Activated effector memory CD4-positive, alpha-beta T cell treated with anti-CD3 and anti-CD28 coated beads, Interleukin-2, amount 50 U/mL, for 16 hours (primary cell): ENCODE results near the gene NFKB2.

ENCODE experiments used
- DNase-seq: peaks from one replicate; pipeline ENCODE4 v3.0.0-alpha.2; 2020

NFKB2 gene

DNA sequence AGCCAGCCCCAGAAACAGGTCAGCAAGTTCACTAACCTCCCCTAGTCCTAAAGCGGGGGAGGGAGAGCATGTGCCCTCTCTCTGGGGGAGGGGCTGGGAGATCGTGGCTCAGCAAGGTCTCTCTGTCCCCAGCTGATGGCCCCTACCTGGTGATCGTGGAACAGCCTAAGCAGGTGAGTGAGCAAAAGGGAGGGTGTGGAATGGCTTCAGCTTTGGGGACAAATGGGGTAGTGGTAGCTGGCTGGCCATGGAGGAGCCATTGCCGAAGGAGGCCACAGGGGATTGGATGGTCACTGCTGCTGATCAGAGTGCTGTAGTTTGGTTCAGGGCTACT is 779 bp downstream of the NFKB2 start:
- no peak for DNase-seq

DNA sequence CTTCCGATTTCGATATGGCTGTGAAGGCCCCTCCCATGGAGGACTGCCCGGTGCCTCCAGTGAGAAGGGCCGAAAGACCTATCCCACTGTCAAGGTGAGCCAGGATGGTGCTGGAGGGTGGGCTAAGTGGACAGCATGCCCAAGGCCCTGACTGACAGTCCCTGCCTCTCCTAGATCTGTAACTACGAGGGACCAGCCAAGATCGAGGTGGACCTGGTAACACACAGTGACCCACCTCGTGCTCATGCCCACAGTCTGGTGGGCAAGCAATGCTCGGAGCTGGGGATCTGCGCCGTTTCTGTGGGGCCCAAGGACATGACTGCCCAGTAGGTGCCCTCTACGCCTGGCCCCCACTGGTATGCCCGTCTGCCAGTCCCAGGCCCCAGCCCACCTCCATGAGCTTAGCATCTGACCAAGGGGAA is 1.2 kb downstream of the NFKB2 start:
- DNase-seq: peak; percentile 62

DNA sequence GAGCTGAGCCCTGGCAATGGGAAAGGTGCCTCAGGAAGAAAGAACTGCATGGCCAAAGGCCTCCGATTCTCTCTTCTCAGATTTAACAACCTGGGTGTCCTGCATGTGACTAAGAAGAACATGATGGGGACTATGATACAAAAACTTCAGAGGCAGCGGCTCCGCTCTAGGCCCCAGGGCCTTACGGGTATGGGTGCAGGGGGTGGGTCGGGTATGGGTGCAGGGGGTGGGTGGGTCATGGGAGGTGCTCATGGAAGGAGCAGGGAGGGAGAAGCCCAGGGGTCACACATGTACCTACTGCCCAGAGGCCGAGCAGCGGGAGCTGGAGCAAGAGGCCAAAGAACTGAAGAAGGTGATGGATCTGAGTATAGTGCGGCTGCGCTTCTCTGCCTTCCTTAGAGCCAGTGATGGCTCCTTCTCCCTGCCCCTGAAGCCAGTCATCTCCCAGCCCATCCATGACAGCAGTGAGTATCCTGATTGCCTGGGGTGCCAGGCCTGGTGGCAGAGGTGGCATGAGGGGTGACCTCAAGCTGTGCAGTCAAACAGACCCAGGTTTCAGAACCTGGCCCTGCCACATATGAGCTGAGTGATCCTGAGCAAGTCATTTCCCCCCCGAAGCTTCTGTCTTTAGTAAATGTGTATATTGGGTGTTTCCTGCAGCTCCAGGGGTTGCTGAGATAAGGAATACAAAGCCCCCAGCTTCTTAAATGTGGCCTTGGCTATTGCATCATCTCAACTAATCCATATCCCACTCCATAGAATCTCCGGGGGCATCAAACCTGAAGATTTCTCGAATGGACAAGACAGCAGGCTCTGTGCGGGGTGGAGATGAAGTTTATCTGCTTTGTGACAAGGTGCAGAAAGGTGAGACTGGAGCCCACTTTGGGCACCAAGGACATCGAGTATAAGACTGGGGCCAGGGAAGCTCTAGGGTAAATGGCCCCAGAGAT is 2.0 kb downstream of the NFKB2 start:
- DNase-seq: peak; percentile 61

DNA sequence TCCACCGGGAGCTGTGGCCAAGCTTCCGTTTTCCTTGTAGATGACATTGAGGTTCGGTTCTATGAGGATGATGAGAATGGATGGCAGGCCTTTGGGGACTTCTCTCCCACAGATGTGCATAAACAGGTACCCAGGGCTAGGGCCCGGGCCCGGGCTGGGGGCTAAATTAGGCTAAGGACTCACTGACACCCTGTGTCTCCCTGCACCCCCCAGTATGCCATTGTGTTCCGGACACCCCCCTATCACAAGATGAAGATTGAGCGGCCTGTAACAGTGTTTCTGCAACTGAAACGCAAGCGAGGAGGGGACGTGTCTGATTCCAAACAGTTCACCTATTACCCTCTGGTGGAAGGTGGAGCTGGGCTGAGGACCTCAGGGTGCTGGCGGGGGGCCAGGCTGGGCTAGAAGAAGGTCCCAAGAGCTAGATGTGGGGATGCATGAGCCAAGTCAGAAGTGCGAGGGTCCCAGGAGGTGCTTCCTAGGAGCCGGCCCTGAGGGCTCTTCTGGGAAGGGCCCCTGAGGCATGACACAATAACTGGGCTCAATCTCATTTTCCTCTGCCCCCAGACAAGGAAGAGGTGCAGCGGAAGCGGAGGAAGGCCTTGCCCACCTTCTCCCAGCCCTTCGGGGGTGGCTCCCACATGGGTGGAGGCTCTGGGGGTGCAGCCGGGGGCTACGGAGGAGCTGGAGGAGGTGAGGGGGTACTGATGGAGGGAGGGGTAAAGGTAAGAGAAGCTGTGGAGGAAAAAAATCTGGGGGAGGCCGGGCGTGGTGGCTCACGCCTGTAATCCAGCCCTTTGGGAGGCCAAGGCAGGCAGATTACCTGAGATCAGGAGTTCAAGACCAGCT is 2.9 kb downstream of the NFKB2 start:
- peak; percentile 64 for DNase-seq

DNA sequence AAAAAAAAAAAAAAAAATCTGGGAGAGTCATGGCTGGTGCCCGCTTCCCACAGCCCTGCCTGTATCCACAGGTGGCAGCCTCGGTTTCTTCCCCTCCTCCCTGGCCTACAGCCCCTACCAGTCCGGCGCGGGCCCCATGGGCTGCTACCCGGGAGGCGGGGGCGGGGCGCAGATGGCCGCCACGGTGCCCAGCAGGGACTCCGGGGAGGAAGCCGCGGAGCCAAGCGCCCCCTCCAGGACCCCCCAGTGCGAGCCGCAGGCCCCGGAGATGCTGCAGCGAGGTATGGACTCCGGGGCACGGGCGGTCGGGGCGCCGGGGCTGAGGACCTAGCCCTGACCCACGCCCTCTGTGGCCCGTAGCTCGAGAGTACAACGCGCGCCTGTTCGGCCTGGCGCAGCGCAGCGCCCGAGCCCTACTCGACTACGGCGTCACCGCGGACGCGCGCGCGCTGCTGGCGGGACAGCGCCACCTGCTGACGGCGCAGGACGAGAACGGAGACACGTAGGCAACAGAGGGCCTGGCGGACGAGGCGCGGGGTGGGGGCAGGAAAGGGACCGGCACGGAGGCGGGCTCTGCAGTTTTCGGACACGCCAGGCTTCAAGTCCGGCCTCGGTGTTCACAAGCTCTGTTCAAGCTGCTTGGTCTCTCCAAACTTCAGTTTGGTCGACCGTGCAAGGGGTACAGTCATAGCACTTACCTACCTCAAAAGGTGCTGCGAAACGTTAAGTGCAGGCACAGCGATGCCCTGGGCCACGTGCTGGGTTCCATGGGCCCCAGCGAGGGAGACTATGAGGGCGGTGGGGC is 3.9 kb downstream of the NFKB2 start:
- DNase-seq: peak; percentile 96

DNA sequence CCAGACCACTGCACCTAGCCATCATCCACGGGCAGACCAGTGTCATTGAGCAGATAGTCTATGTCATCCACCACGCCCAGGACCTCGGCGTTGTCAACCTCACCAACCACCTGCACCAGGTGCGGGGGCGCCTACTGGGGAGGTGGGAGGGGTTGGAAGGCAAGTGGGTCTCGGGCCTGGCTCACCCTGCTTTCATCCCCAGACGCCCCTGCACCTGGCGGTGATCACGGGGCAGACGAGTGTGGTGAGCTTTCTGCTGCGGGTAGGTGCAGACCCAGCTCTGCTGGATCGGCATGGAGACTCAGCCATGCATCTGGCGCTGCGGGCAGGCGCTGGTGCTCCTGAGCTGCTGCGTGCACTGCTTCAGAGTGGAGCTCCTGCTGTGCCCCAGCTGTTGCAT is 4.6 kb downstream of the NFKB2 start:
- DNase-seq: no peak

DNA sequence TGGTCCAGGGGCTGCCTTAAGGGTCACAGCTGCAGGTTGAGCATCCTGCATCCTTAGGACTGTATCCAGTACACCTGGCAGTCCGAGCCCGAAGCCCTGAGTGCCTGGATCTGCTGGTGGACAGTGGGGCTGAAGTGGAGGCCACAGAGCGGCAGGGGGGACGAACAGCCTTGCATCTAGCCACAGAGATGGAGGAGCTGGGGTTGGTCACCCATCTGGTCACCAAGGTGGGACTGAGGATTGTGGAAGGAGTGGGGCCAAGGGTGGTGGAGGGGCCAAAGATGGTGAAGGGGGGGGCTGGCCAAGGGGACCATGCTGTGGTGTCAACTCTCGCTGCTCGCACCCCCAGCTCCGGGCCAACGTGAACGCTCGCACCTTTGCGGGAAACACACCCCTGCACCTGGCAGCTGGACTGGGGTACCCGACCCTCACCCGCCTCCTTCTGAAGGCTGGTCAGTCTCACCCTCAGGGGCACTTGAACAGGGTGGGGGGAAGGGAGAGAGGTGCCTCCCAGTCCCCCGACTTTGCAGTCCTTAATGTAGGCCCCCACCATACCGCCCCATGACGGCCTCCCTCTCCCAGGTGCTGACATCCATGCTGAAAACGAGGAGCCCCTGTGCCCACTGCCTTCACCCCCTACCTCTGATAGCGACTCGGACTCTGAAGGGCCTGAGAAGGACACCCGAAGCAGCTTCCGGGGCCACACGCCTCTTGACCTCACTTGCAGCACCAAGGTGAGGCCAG is 5.3 kb downstream of the NFKB2 start:
- DNase-seq: no peak

DNA sequence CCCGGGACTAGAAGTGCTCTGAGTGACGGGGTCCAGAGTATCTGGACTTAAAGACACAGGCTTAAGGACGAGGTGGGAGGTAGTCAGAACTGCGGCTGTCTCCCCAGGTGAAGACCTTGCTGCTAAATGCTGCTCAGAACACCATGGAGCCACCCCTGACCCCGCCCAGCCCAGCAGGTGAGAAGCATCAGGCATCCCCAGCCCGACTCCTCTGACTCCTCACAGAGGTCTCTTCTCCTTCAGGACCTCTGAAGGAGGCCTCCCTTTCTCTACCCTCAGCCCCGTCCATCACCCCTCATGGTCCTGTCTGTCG is 5.8 kb downstream of the NFKB2 start:
- no peak for DNase-seq

DNA sequence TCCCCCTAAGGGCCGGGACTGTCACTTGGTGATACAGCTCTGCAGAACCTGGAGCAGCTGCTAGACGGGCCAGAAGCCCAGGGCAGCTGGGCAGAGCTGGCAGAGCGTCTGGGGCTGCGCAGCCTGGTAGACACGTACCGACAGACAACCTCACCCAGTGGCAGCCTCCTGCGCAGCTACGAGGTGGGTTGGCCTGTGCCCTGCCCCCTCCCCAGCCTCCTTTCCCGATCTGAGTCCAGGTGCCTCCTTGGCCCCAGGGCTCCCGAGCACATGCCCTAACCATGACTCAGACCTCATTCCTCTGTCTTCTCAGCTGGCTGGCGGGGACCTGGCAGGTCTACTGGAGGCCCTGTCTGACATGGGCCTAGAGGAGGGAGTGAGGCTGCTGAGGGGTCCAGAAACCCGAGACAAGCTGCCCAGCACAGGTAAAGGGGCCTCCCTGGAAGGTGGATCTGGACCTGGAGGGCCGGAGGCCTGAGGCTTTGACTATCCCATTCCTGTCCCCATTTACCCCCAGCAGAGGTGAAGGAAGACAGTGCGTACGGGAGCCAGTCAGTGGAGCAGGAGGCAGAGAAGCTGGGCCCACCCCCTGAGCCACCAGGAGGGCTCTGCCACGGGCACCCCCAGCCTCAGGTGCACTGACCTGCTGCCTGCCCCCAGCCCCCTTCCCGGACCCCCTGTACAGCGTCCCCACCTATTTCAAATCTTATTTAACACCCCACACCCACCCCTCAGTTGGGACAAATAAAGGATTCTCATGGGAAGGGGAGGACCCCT is 6.4 kb downstream of the NFKB2 start:
- DNase-seq: peak; percentile 61

DNA sequence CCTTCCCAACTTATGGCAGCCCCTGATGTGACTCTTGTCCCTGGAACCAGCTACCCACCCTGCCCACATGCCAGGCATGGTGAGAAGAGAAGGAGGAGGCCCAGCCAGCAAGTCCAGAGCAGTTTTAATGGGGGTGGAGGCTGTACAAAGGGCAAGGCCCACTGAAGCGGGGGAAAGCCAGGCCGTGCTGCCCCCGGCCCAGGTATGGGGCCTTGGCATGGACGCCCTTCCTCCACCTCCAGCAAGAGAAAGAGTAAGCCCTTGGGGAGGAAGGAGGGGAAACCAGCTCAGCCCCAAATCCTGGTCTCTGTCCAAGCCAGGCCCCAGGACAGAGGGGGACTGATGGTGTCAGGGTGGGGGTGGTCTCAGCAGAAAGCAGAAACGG is 7.0 kb downstream of the NFKB2 start:
- peak; percentile 56 for DNase-seq

DNA sequence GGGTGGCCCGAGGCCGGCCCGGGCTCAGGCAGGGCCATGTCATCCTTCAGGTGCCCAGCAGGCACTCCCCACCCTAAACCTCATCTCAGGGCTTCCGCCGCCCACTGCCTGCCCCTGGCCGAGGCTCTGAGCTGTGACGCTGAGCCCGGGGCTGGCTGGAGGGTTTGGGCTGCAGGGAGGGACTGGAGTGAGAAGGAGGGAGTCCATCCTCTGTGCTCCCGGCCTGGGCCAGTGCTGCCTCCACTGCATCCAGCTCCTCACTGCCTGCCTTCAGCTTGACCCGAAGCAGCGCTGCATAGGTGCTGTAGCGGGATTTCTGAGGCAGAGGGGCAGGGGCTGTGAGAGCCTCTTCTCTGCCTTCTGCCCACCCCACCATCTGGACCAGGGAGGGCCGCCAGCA is 7.6 kb downstream of the NFKB2 start:
- DNase-seq: peak; percentile 62

DNA sequence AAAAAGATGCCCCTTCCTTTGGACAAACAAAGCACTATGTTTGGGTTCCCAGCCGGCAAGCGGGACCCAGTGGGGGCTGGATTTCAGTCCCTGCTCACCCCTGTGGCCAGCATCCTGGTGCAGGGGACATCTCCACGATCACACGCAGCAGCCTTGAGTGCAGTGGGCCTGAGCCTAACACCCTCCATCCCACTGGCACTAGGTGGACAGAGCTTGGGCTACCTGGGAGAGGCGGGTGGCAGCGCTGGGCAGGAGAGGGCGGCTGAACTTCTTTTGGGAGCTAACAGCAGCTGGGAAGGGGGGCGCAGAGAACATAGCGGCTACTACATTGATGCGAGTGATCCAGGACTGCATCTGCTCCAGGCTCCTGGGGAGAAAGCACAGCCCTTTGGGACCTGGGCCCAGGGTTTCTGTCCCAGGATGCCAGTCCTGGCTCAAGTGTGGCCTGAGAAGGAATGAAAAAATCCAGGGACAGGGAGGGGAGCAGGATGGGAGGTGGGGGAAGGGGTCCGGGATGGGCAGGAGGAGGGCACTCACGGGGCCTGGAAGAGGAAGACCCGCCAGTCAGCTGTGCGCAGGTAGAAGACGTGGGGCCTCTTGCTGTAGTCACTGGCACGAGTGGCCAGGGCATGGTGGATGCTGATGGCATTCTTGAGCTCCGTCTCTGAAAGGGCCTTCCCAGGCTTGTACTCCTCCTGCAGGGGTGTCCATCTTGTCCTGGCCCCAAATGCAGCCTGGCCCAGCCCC is 9.0 kb downstream of the NFKB2 start:
- no peak for DNase-seq

DNA sequence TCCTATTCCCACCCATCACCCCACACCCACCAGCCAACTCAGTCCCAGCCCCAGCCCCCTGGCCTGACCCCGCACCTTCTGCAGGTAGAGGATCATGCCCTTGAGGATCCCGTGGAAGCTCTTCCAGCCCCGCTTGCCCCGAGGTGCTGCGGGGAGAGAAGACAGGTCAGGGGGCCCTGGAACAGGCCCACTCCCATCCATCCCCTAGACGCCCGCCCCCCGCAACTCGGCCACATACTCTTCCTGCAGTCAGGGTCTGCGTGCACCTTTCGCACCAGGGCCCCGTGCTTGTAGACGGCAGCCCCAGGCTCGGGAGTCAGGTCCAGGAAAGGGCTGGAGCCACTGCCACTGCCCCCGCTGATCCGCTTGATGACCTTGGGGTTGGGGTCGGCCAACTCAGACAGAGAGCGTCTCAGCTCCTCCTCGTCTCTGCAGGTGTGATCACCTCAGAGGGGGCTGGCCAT is 9.6 kb downstream of the NFKB2 start:
- DNase-seq: no peak

DNA sequence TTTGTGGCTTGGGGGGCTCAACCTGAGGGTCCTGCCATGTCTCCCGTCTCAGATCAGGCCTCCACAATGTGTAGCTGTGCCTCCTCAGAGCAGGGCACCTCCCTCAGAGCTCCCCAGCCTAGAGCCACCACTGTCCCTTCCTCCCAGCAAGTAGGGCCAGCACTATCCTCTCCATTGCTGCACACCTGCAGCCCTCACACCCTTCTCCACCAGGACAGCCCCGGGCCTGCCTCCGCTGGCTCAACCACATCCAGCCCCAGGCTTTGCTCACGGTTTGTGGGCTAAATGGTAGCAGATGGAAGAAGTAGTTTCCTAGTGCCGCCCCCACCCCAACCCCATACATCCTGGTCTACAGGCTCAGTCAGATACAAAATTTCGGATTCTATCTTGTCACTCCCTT is 10.1 kb downstream of the NFKB2 start:
- no peak for DNase-seq

DNA sequence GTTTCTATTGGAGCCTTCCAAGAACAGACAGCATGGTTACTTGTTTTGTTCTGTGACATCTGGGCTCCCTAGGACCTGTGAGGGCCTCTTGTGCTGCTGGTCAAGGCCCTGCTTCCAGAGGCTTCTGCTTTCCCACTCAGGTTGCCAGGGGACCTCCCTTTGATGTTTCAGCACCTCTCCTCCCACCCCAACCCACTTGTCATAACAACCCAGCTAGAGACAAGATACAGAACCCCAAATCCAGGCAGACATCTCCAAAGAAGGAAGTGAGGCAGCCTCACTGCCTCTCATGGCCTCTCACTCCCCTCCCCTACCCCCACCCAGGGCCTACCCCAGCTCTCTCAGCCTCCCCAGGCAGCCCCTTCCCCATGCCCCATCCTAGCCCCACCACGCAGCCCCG is 11.3 kb downstream of the NFKB2 start:
- DNase-seq: no peak

DNA sequence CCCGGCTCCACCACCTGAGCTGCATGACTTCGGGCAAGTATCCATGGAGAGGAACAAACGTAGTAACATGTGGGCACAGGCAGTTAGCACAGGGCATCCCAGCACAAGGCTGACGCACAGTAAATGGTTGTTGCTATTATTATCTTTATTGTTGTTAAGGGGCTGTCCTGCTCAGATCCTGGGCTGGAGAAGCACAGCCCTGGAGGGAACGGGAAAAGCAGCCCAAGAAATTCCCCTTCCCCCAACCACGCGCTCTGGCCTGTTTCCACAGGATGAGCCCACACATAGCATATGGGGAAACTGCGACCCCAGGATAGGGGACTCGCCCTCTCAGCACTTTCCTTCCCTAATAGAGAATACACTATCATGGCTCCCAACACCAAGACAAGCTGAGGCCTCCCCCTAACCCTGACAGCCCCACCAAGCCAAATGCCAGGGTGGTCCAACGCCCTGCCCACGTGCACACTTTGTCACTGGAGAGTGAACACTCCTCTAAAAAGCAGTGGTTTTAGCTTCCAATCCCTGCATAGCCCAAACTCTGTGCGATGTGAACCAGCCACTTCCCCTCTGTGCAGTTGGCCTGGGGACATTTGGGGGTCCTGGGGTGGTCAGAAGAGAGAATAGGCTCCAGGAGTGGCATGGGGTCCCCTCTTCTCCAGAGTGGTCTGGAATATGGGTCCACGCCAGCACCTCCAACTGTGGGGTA is 12.1 kb downstream of the NFKB2 start:
- DNase-seq: no peak

DNA sequence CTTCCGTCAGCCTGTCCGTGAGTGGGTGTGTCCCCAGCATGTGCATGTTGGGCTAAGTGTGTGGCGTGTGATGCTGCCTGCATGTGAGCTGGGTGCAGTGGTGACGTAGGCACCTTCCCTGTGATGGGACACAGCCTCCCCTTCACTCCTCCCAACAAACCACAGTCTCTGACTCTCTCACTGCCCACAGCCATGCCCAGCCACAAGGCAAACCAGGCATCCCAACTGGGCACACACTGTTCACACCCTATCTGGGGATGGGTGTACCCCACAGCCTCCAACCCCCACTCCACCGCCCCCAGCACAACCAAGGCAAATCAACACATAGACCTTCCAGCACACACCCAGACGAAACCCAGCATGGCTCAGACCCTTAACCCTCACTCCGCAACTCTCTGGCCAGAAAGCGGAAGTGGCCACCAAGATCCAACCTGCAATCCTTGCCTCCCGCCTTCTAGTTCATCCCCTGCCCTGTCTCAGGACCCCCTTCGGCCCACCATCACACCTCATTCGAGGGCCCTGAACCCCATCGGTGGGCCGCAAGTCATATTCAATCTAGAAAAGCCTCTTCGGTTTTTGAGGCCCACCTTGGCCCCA is 12.7 kb downstream of the NFKB2 start:
- DNase-seq: no peak

DNA sequence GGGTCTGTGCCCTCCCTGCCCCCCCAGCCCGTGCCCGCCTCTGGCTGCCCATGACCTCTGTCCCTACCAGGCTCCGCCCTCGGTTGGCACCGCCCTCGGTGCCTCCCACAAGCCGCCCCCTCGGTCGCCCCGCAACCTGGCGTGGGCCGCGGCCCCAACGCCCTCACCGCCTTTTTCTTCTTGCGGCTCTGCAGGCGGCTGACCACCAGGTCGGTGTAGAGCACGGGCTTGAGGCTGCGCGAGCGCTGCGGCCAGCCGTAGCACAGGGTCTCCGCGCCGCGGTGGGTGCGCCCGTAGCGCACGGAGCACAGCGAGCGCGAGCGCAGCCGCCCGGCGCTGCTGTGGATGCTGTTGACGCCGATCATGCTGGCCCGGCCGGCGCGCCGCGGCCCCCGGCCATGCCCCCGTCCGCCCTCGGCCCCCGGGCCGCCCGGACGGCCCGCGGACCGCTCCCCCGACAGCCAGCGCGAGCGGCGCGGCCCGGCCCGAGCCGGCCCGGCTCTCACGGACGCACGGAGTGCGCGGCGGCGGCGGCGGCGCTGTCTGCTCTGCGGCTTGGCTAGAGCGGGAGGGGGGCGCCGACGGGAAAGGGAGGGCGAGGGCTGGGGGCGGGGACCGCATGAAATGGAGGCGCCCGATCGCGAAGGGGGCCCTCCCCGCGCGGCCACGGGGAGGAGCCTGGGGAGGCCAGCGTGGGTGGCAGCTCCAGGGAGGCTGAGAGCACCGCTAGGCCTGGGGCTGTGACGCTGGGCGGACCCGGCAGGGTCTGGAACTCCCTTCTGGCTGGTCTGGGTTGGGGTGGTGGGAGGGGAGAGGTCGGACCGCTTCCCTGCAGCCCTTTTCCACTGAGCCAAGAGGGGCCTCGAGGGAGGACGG is 13.5 kb downstream of the NFKB2 start:
- peak; percentile 90 for DNase-seq
